Lower leg skin (tissue), 4 donors: ENCODE data around the gene SLC38A1. TPM values are rescaled to one million over a fixed set of nuclear protein-coding genes. Genes with fewer than 3 reads are reported as not detected.

Experiments
- DNase-seq, 2 donors: peaks; one replicate each; pipeline ENCODE4 v3.0.0-alpha.2; 2019; ENCODE audit warnings: low spot score in 2 of 2
- H3K4me3 ChIP-seq: fragments of 200-600 bp; sonication (generic); 2 replicates; pipeline ENCODE4 v1.5.1; 2017; ENCODE audit warnings: mild to moderate bottlenecking, low read depth; ENCODE audit not compliant: poor library complexity, severe bottlenecking
- POLR2A ChIP-seq, 2 donors: fragments of 450-650 bp; IDR thresholded peaks; one replicate each; pipeline ENCODE4 v1.6.1; 2016 to 2017; ENCODE audit warnings: antibody characterized with exemption in 2 of 2, mild to moderate bottlenecking in 1 of 2, moderate library complexity in 1 of 2
- WGBS, 2 donors: methylation state at CpG; one replicate each; pipeline ENCODE4 v1.1.5; 2018; 5-methylcytosine and 5-hydroxymethylcytosine counted together
- intact Hi-C: fragments of 100-400 bp; cut with DNase I; formaldehyde crosslinking; loops from one replicate; pipeline ENCODE4 v1.15.0; 2023; ENCODE audit warnings: low total_unique reads
- total RNA-seq, 4 donors: library from RNA; depleted of rRNA; stranded (reverse); fragments of >200 nt; gene quantifications; one replicate each; pipeline ENCODE4 v1.1.0, GENCODE V29; 2016
- TF ChIP-seq, protein P1 (sequence below), 3 donors: fragments of 450-650 bp; IDR thresholded peaks; one replicate each; pipeline ENCODE4 v1.5.1; 2016; ENCODE audit warnings: antibody characterized with exemption in 3 of 3, mild to moderate bottlenecking in 3 of 3, moderate library complexity in 2 of 3

The SLC38A1 gene
- total RNA-seq, 4 donors from 2014 or later, result 87.3 to 118 (median 102) TPM

DNA sequence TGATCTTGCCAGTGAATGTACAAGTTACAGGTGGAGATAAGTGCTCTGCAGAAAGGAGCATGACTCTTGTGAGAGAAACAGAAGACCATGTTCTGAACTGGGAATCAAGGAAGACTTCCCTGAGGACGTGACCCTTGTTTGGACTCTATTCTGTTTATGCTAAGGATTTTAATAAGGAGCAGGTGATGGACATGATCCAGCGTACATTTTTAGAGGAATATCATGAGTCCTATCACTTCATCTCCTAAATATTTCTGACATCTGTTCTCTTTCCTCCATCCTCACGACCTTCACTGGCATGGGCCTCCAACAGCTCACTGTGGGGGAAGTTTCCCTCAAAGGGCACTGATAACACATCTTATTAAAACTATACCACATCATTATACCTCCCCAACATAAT is 7.9 kb upstream of the SLC38A1 start:
- WGBS, 2 donors, result 60 to 70% methylated on average over 3 of the region's 3 CpGs
- TF ChIP-seq POLR2A (IDR thresholded peaks at IDR 0.05), result no peak
- TF ChIP-seq, protein P1, sequence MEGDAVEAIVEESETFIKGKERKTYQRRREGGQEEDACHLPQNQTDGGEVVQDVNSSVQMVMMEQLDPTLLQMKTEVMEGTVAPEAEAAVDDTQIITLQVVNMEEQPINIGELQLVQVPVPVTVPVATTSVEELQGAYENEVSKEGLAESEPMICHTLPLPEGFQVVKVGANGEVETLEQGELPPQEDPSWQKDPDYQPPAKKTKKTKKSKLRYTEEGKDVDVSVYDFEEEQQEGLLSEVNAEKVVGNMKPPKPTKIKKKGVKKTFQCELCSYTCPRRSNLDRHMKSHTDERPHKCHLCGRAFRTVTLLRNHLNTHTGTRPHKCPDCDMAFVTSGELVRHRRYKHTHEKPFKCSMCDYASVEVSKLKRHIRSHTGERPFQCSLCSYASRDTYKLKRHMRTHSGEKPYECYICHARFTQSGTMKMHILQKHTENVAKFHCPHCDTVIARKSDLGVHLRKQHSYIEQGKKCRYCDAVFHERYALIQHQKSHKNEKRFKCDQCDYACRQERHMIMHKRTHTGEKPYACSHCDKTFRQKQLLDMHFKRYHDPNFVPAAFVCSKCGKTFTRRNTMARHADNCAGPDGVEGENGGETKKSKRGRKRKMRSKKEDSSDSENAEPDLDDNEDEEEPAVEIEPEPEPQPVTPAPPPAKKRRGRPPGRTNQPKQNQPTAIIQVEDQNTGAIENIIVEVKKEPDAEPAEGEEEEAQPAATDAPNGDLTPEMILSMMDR (IDR thresholded peaks at IDR 0.05), result no peak
- no peak overlapping the region for H3K4me3 ChIP-seq
- intact Hi-C loops, result no loop called here
- no peak for DNase-seq

DNA sequence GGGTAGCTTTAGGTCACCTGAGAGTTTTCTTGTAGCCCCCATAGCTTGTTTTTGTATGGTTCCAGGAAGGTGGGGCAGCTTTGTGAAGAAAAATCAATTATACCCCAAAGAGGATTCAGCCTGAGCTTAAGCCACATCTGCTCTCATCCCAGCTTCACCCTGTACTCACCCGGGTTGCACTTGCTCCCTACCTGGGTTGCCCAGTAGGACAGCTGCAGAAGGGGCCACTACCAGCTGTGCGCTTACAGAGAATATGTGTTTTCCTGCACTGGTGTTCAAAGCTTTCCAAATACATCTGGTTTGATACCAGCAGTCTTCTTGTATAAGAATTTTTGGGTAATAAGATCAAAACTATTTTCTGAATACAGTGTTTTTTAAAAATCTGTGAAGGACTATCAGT is 3.0 kb upstream of the SLC38A1 start:
- no peak for DNase-seq
- no peak for TF ChIP-seq POLR2A (IDR thresholded peaks at IDR 0.05)
- TF ChIP-seq, protein P1 (IDR thresholded peaks at IDR 0.05), result no peak
- WGBS, 2 donors, result 75 to 76% methylated on average over 2 of the region's 2 CpGs
- intact Hi-C loops, result no loop called here
- no peak overlapping the region for H3K4me3 ChIP-seq

GRCh38 chr12:46269429-46270241 is 792 bp upstream of the SLC38A1 start:
- peak overlapping the region; percentile 60 for H3K4me3 ChIP-seq
- DNase-seq, result peak in 1 of 2 donors; percentile 86
- intact Hi-C loops, result no loop called here
- TF ChIP-seq, protein P1 (IDR thresholded peaks at IDR 0.05), result no peak
- no peak for TF ChIP-seq POLR2A (IDR thresholded peaks at IDR 0.05)
- WGBS, 2 donors, result 26 to 40% methylated on average over 21 to 40 of the region's 42 CpGs

DNA sequence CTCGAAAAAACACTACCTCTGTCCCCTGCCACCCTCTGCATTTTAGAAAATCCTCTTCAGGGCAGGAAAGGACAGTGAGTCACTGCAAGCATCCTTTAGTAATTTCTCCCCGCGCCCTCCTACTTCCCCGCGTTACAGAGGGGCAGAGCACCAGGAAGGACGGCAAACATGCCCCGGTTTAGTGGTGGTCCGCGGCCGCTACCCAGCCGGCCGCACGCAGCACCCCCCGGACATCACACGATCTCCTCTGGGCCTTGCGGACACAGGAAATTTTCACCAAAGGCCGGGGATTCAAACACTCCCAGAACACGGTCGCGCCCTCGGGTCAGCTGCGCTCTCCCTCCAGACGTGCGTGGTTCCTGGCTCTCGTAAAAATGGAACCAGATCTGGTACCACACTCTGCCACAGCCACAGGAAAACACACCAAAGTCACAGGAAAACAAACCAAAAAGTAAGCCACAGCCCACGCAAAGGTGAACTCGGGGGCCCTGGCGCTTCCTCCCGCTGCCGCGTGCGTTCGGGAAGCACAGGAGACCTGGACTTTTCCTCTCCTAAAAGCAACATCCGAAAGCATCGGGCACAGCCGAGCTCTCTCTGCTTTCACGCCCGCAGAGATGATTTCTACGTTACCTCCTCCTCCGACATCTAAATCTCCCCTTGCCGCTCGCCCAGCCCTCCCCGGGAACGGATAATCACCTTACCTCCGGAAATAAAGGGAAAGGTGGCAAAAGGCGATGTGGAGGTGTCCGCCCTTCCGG is 839 bp downstream of the SLC38A1 start:
- intact Hi-C loops, result no loop called here
- WGBS, 2 donors, result 0 to 1% methylated on average over 47 to 48 of the region's 48 CpGs
- DNase-seq, result no peak

DNA sequence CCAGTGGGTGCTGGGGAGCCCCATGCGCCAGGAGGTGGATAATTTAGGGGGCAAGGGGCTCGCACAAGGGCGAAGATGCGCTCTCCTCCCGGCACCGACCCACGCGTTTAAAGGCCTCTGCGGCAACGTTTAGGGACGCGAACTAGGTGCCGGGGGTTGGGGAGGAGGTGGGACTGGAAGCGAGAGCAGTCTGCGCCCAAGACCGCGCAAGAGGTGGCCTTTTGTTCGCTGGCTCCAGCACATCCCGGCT is 1.3 kb downstream of the SLC38A1 start:
- 0 to 1% methylated on average over 19 of the region's 19 CpGs for WGBS, 2 donors
- intact Hi-C loops, result no loop called here
- DNase-seq, result peak in 1 of 2 donors; percentile 88
- peak overlapping the region; percentile 60 for H3K4me3 ChIP-seq
- TF ChIP-seq POLR2A (IDR thresholded peaks at IDR 0.05), result no peak
- TF ChIP-seq, protein P1 (IDR thresholded peaks at IDR 0.05), result no peak

More for the DNA sequence above, 839 bp downstream of the SLC38A1 start:
- TF ChIP-seq, protein P1 (IDR thresholded peaks at IDR 0.05), result no peak
- no peak for TF ChIP-seq POLR2A (IDR thresholded peaks at IDR 0.05)
- H3K4me3 ChIP-seq, result peak overlapping the region; percentile 60
